Measurements from ENCODE around the gene MCTP1.

Gene MCTP1

DNA sequence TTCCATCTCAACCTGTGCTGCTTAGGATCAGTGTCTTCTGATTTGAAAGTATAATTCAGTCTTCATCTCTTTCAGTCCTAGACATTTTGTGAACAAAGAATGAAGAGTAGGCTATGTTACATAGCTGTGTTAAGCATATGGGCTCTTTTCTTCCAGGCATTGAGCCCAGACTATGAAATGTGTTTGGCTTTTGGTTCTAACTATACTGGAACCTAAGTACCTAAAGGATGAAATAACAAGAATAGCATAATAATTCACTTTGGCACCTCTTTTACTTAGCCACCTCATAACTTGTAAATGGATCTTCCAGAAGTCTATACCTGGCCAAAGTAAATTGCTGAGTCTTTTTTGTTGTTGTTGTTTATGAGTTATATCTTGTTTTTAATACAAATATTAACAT lies 595.0 kb downstream of the MCTP1 start:
- DNase-seq, result no peak

- no peak for DNase-seq
Measured at GRCh38 chr5:94682814-94683520, 601.9 kb downstream of the MCTP1 start.

DNA sequence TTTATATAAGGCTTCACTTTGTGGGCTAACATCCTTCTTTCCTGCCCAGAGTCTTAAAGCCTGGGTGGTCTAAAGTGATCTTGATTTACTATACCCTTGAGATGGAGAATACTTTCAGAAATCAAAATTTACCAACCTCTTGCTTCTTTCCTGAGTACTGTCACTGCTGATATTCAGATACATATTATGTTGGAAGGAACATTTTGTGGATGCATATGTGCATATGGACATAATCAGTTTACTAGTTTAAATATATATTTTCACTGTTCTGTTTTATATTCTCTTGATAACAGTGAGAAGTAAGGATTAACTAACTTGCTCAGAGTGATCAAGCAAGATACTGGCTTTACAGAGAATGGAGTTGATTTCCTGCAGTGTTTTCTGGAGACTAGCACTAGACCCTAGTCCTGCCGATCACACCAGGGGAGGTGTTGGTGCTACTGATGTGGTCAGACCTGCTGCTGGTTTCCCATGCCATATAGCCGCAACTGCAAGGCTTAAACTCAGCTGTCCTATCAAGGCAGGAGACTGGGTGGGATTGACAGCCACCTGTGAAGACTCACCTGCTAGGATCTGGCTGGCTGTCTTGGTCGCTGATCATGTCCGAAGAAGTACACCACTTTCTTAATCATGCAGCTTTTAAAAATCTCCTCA lies 608.8 kb downstream of the MCTP1 start:
- DNase-seq, result no peak

GRCh38 chr5:94674490-94675382 lies 610.2 kb downstream of the MCTP1 start:
- DNase-seq, result peak; percentile 28

DNA sequence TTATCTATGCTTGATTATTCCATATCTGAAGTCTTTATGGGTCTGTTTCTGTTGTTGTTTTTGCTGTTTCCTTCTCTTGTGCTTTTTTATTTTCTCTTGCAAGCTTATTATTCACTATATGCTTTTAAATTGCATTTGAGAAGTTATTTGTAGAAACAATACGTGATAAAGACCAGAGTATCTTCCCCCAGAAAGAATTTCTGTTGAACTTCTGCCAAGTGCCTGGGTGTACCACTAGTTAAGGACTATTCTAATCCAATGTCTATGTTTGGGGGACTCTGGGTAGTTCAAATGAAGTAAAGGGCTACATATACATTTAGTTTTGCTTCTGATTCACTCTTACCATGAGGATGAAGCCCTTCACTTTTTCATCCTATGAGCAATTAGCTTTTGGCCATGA lies 612.1 kb downstream of the MCTP1 start:
- DNase-seq, result no peak

GRCh38 chr5:94670726-94671125 lies 614.2 kb downstream of the MCTP1 start:
- DNase-seq, result peak; percentile 4

DNA sequence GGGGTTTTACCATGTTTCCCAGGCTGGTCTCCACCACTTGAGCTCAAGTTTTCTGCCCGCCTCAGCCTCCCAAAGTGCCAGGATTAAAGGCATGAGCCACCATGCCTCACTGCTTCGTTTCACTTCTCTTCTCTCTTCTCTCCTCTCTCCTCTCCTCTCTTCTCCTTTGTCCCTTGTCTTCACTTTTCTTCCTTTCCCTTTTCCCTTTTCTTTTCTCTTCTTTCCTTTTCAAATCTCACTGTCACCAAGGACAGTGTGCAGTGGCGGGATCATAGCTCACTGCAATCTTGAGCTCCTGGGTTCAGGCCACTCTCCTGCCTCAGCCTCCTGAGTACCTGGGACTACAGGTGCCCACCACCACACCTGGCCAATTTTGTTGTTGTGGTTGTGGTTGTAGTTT lies 617.0 kb downstream of the MCTP1 start:
- DNase-seq, result no peak

DNA sequence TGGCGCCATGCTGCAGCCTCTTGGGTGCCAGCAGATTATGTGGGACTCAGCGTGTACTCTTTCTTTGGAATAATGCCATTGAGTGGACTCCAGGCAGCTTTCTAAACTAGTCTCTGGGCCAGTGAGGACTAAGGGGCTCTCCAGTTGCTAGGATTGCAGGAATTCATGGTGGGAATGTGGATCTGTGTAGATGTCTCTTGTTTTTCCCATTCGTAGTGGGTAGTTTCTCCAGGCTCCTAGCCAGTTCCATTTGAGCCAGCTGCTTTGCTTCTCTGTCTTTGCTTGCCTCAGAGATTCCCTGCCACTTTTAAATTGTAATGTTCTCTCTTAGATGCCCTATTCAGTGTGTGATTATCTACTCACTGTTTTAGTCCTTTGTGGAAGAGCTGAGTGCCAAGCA lies 623.8 kb downstream of the MCTP1 start:
- DNase-seq, result no peak

- DNase-seq, result no peak
Measured at GRCh38 chr5:94660506-94660905, 624.4 kb downstream of the MCTP1 start.

DNA sequence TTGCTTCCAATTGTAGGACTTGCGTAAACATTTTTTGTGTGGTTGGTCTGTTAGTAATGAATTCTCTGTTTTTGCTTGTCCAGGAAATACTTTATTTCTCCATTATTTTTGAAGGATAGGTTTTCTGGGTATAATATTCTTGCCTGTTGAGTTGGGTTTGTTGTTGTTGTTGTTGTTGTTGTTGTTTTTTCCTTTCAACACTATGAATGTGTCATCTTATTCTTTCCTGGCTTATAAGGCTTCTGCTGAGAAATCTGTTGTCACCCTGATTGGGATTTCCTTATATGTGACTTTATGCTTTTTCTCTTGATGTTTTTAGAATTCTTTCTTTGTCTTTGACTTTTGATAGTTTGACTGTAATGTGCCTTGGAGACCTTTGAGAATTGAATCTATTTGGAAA lies 626.6 kb downstream of the MCTP1 start:
- DNase-seq, result no peak
